ENCODE results near the gene TNNI2. TPM values are rescaled to one million over a fixed set of nuclear protein-coding genes. Genes with fewer than 3 reads are reported as not detected.

TNNI2 gene
- polyA plus RNA-seq, 1 of the 3 experiments (the other 2 are of a cell fraction), result not detected

- ChIA-PET CTCF (interaction anchor here (0.6 to 5.0 kb wide), 7 partner anchors 42 to 271 kb away, joined by 3 to 179 read pairs (median 32); partner anchors contain the start of gene TNNI2), POLR2A (interaction anchor here (1.2 kb wide), 1 partner anchor 117 kb away, joined by 4 read pairs; the partner anchor contains the start of gene H19)
- Histone ChIP-seq H3K9me3 (no peaks in the 10 kb centered on the region), H3K27me3 (ENCODE audit: insufficient read depth) (no peaks in the 10 kb centered on the region), H2AFZ (ENCODE audit: low read depth) (no peak overlapping the region), H3K4me2 (no peak overlapping the region), H4K20me1 (ENCODE audit: insufficient read depth) (no peaks in the 10 kb centered on the region), H3K9me2 (no peaks in the 10 kb centered on the region), H3K27ac (ENCODE audit: low read depth in 2 of 2, low read length in 1 of 2) (no peak overlapping the region; a peak in 1 of 4 replicates), H3F3A (replicated peaks; ENCODE audit: insufficient read depth) (no peaks in the 10 kb centered on the region), H3K9ac (no peak overlapping the region), H3K79me2 (ENCODE audit: insufficient read depth) (no peaks in the 10 kb centered on the region), H3K4me1 (ENCODE audit: control insufficient read depth in 1 of 2, insufficient read depth in 2 of 2, low read depth in 1 of 2, low read length in 1 of 2) (peaks cover 0 to 43% of the 10 kb centered on the region in 2 experiments; a peak in 2 of 4 replicates), H3K4me3 (ENCODE audit: low read depth in 2 of 2, low read length in 1 of 2) (no peak overlapping the region), H3K36me3 (replicated peaks in 1 of 2; ENCODE audit: control insufficient read depth in 1 of 2, insufficient read depth in 2 of 2, low read length in 1 of 2) (no peaks in the 10 kb centered on the region)
- 87% methylated on average over 20 of the region's 32 CpGs for WGBS (ENCODE audit: low lambda C conversion rate)
- TF ChIP-seq FOXM1 (IDR thresholded peaks at IDR 0.05; ENCODE audit: low read depth) (no peak), GABPA (IDR thresholded peaks at IDR 0.05; ENCODE audit: low read depth) (no peak), MEF2A (IDR thresholded peaks at IDR 0.05; ENCODE audit: borderline replicate concordance, low read depth) (no peak), MXI1 (IDR thresholded peaks at IDR 0.05; ENCODE audit: low read depth, low read length) (no peak)
- DNase-seq, result peak; percentile 25
These were observed 41.4 kb downstream of the TNNI2 start for GRCh38 chr11:1879941-1880720.

- POLR2A ChIA-PET, result interaction anchor here (3.3 kb wide), 1 partner anchor 116 kb away, joined by 20 read pairs; the partner anchor contains the start of gene H19
- Histone ChIP-seq H3K9me2 (no peaks in the 10 kb centered on the region), H2AFZ (ENCODE audit: low read depth) (no peak overlapping the region), H3K9ac (no peak overlapping the region), H3K79me2 (ENCODE audit: insufficient read depth) (no peaks in the 10 kb centered on the region), H3K4me3 (ENCODE audit: low read depth in 2 of 2, low read length in 1 of 2) (no peak overlapping the region), H4K20me1 (ENCODE audit: insufficient read depth) (no peaks in the 10 kb centered on the region), H3K4me2 (no peak overlapping the region), H3K9me3 (no peaks in the 10 kb centered on the region), H3F3A (replicated peaks; ENCODE audit: insufficient read depth) (no peaks in the 10 kb centered on the region), H3K27ac (ENCODE audit: low read depth in 2 of 2, low read length in 1 of 2) (no peak overlapping the region; a peak in 1 of 4 replicates), H3K27me3 (ENCODE audit: insufficient read depth) (no peaks in the 10 kb centered on the region), H3K36me3 (replicated peaks in 1 of 2; ENCODE audit: control insufficient read depth in 1 of 2, insufficient read depth in 2 of 2, low read length in 1 of 2) (no peaks in the 10 kb centered on the region), H3K4me1 (ENCODE audit: control insufficient read depth in 1 of 2, insufficient read depth in 2 of 2, low read depth in 1 of 2, low read length in 1 of 2) (peaks cover 0 to 35% of the 10 kb centered on the region in 2 experiments; a peak in 2 of 4 replicates)
- peak; percentile 23 for DNase-seq
- WGBS (ENCODE audit: low lambda C conversion rate), result no CpG with 5 or more reads among the region's 9 CpGs
- no peak for TF ChIP-seq POLR2AphosphoS5 (IDR thresholded peaks at IDR 0.05; ENCODE audit: low read depth, low read length)
- TF ChIP-seq EP300 (IDR thresholded peaks at IDR 0.05; ENCODE audit: borderline replicate concordance in 1 of 2, low read depth in 1 of 2, low read length in 1 of 2), result no peak
- no peak for TF ChIP-seq PBX3 (IDR thresholded peaks at IDR 0.05)
- no peak for TF ChIP-seq USF1 (IDR thresholded peaks at IDR 0.05; ENCODE audit: borderline replicate concordance, low read depth)
- no peak for TF ChIP-seq YY1 (IDR thresholded peaks at IDR 0.05; ENCODE audit: low read depth)
- no peak for TF ChIP-seq RAD21 (IDR thresholded peaks at IDR 0.05; ENCODE audit: low read length)
- no peak for TF ChIP-seq SMC3 (IDR thresholded peaks at IDR 0.05; ENCODE audit: low read depth, low read length)
- TF ChIP-seq RFX5 (IDR thresholded peaks at IDR 0.05; ENCODE audit: low read length), result no peak
- TF ChIP-seq NRF1 (IDR thresholded peaks at IDR 0.05; ENCODE audit: low read depth, low read length), result no peak
- no peak for TF ChIP-seq EZH2phosphoT487 (IDR thresholded peaks at IDR 0.05; ENCODE audit: borderline replicate concordance, low read depth)
- TF ChIP-seq MEF2A (IDR thresholded peaks at IDR 0.05; ENCODE audit: borderline replicate concordance, low read depth), result no peak
- TF ChIP-seq FOXM1 (IDR thresholded peaks at IDR 0.05; ENCODE audit: low read depth), result no peak
- no peak for TF ChIP-seq ELF1 (IDR thresholded peaks at IDR 0.05)
- no peak for TF ChIP-seq MXI1 (IDR thresholded peaks at IDR 0.05; ENCODE audit: low read depth, low read length)
- TF ChIP-seq FOSL2 (IDR thresholded peaks at IDR 0.05; ENCODE audit: borderline replicate concordance, low read depth), result no peak
- CTCF ChIA-PET, result interaction anchor here (0.6 to 4.8 kb wide), 10 partner anchors 34 to 271 kb away, joined by 3 to 179 read pairs (median 18); partner anchors contain the start of genes MRPL23, TNNI2 and TNNT3
These were observed 42.1 kb downstream of the TNNI2 start for GRCh38 chr11:1880746-1881441.

All from SK-N-SH (cell line).